Placental epithelial cell (primary cell): ENCODE measurements around the gene GRIK2. TPM values are rescaled to one million over a fixed set of nuclear protein-coding genes. Genes with fewer than 3 reads are reported as not detected.

ENCODE experiments used
- total RNA-seq: library from RNA; depleted of rRNA; stranded (reverse); fragments of >200 nt; gene quantifications from 2 replicates; pipeline ENCODE4 v1.2.3, GENCODE V29; 2012

GRIK2 gene
- 1.2 TPM in 1 of 2 replicates, not detected in the other for total RNA-seq

DNA sequence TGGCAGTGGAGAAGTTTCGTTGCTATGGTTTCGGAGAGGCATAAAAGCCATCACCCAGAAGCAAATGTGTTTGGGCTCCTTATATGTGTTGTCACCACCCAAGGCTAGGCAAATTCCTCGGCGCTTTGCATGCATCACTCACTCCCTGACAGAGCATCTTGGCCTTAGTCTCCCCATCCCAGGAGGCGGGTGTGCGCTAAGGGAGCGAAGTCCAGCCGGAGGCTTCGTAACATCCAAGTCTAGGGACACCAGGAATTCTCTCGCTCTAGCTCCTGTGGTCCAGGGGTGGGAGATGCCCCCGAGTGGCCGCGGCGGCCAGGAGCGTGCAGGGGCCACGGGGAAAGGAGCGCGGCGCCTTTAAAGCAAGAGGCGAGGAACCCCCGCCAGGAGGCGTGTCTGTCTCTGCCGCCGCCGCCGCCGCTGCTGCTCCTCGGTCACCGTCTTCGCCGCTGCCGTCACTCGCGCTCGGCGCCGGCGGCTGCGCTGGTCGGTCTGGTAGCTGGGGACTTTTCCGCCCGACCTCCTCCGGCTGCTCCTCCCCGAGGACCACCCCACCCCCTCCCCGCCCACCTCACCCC, at the start of gene GRIK2:
Gene GRIK2, plus strand, starts transcription at position 458 of the 578 bp plus-strand sequence.

